Gastrocnemius medialis (tissue), 4 donors: Measurements from ENCODE around the gene SART3.

Experiments used
- POLR2A ChIP-seq, 2 donors: fragments of 450-650 bp; IDR thresholded peaks; one replicate each; pipeline ENCODE4 v1.6.1; 2017; ENCODE audit warnings: antibody characterized with exemption in 2 of 2, mild to moderate bottlenecking in 2 of 2, moderate library complexity in 2 of 2
- TF ChIP-seq, protein P1 (sequence below), 5 experiments: fragments of 450-650 bp in 3 of 5; fragments of 200-600 bp in 2 of 5; sonication (generic) in 2 of 5; IDR thresholded peaks in 4 of 5; conservative IDR thresholded peaks in 1 of 5; 1 replicate in 4 of 5; 2 replicates in 1 of 5; pipeline ENCODE4 v1.5.1; 2016 to 2019; ENCODE audit warnings: antibody characterized with exemption in 5 of 5, mild to moderate bottlenecking in 3 of 5, moderate library complexity in 3 of 5

DNA sequence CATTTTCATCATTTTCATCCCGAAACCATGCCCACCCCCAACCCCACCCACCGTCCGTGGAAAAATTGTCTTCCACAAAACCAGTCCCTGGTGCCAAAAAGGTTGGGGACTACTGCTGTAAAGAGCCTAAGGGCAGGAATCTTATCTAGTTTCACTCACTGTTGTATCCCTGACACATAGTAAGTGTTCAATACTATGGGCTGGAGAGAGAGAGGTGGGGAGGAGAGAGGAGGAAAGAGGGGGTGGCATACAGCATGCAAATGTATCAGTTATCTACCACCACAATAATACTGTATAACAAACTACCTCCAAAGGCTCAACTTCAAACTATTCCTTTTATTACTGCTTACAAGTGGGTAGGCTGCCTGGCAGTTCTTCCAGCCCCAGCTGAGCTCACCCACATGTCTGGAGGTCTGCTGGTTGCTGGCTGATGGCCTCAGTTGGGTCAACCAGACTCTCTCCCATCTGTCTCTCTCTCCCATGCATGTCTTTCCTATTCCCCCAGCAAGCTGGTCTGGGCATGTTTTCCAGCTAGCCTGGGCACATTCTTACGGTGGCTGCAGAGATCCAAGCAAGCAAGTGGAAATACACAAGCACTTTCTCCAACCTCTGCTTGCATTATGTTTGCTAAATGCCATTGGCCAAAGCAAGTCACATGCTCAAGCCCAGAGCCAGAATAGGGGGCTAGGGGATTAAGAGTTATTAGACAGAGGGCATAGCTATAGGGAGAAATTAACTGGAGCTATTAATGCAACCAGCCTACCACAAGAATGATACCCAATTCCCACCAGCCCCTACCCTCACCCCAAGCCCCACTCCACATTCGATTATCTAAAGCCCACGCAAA is 77.5 kb downstream of the SART3 start:
- TF ChIP-seq, protein P1, sequence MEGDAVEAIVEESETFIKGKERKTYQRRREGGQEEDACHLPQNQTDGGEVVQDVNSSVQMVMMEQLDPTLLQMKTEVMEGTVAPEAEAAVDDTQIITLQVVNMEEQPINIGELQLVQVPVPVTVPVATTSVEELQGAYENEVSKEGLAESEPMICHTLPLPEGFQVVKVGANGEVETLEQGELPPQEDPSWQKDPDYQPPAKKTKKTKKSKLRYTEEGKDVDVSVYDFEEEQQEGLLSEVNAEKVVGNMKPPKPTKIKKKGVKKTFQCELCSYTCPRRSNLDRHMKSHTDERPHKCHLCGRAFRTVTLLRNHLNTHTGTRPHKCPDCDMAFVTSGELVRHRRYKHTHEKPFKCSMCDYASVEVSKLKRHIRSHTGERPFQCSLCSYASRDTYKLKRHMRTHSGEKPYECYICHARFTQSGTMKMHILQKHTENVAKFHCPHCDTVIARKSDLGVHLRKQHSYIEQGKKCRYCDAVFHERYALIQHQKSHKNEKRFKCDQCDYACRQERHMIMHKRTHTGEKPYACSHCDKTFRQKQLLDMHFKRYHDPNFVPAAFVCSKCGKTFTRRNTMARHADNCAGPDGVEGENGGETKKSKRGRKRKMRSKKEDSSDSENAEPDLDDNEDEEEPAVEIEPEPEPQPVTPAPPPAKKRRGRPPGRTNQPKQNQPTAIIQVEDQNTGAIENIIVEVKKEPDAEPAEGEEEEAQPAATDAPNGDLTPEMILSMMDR (IDR thresholded peaks at IDR 0.05 in 4 of 5, conservative IDR thresholded peaks at IDR 0.05 in 1 of 5) = no peak
- TF ChIP-seq POLR2A (IDR thresholded peaks at IDR 0.05) = no peak
